DND-41 (cell line): ENCODE data around the gene CREB3L1.

Source experiments
- CTCF ChIP-seq: IDR thresholded peaks from 2 replicates; pipeline ENCODE4 v1.5.1; 2012; ENCODE audit warnings: borderline replicate concordance, low read length, moderate library complexity, mild to moderate bottlenecking; ENCODE audit not compliant: poor library complexity, severe bottlenecking; ENCODE audit errors: extremely low read depth
- EZH2 ChIP-seq: IDR thresholded peaks from 3 replicates; pipeline ENCODE4 v1.6.1; 2012; ENCODE audit warnings: borderline replicate concordance, low read depth, mild to moderate bottlenecking, moderate library complexity, low read length, inconsistent platforms; ENCODE audit not compliant: severe bottlenecking

GRCh38 chr11:46336563-46337180, 59.2 kb downstream of the CREB3L1 start:
- no peak for TF ChIP-seq CTCF
- TF ChIP-seq EZH2 = no peak
